ENCODE results near the gene OXER1.

The OXER1 gene

DNA sequence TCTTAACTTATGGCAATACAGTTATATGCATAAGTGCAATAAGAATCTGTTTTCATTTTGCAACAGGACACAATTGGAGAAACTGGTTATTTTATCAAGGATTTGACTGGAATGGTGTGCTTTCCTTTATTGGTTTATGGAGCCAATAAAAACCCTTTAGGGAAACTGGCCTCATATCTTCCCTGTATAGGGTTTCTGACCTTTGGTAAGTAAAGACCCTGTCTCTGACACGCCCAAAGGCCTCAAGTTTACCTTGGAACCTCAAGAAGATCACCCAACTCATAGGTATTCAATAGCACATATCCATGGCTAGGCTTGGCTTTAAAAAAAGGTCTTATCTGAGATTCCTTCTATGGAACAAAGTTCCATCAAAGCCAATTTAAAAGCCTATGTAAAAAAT lies 17.2 kb upstream of the OXER1 start:
- no peak overlapping the region for H3K4me3 ChIP-seq (ENCODE audit: low read depth, low read length)
- DNase-seq (ENCODE audit: low read depth): no peak
- TF ChIP-seq, protein P1, sequence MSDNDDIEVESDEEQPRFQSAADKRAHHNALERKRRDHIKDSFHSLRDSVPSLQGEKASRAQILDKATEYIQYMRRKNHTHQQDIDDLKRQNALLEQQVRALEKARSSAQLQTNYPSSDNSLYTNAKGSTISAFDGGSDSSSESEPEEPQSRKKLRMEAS (IDR thresholded peaks at IDR 0.05; ENCODE audit: low read depth, low read length): no peak
- TF ChIP-seq, protein P2, sequence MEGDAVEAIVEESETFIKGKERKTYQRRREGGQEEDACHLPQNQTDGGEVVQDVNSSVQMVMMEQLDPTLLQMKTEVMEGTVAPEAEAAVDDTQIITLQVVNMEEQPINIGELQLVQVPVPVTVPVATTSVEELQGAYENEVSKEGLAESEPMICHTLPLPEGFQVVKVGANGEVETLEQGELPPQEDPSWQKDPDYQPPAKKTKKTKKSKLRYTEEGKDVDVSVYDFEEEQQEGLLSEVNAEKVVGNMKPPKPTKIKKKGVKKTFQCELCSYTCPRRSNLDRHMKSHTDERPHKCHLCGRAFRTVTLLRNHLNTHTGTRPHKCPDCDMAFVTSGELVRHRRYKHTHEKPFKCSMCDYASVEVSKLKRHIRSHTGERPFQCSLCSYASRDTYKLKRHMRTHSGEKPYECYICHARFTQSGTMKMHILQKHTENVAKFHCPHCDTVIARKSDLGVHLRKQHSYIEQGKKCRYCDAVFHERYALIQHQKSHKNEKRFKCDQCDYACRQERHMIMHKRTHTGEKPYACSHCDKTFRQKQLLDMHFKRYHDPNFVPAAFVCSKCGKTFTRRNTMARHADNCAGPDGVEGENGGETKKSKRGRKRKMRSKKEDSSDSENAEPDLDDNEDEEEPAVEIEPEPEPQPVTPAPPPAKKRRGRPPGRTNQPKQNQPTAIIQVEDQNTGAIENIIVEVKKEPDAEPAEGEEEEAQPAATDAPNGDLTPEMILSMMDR (IDR thresholded peaks at IDR 0.05; ENCODE audit: low read depth, low read length): no peak

DNA sequence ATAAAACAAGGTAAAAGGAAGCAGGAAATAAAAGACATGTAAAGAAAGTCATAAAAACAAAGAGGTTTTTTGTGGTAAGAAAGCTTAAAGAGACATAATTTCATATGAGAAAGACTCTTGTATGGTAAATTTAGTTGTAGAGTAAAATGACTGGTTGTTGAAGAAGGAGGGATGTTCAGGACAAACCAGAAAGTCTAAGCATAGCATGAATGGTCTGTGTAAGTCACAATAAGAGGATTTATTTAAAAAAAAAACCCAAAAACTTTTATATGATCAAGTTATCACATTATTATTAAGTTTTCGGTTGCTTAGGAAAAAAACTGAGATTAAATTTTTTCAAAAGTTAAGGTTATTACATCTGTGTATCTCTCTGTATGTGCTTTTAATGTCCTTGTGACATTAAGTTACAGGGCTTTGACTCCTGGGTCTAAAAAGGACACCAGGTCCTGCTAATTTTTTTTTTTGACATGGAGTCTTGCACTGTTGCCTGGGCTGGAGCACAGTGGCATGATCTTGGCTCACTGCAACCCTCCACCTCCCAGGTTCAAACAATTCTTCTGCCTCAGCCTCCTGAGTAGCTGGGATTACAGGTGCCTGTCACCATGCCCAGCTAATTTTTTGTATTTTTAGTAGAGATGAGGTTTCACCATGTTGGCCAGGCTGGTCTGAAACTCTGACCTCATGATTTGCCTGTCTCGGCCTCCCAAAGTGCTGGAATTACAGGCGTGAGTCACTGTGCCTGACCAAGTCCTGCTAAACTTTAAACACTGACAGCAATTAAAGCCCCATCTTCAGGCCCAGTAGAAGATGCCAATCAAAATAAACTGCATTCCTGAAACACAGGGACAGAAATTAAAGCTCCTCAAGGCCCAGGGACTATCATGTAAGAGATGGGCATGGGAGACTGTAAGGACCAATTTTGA lies 14.2 kb upstream of the OXER1 start:
- H3K4me3 ChIP-seq (ENCODE audit: low read depth, low read length): no peak overlapping the region
- TF ChIP-seq POLR2A (IDR thresholded peaks at IDR 0.05; ENCODE audit: extremely low read depth, insufficient read length) (no peak), MYC (IDR thresholded peaks at IDR 0.05; ENCODE audit: low read depth, low read length) (no peak)
- TF ChIP-seq, protein P2 (IDR thresholded peaks at IDR 0.05; ENCODE audit: low read depth, low read length): no peak
- TF ChIP-seq, protein P1 (IDR thresholded peaks at IDR 0.05; ENCODE audit: low read depth, low read length): no peak
- no peak for DNase-seq (ENCODE audit: low read depth)

DNA sequence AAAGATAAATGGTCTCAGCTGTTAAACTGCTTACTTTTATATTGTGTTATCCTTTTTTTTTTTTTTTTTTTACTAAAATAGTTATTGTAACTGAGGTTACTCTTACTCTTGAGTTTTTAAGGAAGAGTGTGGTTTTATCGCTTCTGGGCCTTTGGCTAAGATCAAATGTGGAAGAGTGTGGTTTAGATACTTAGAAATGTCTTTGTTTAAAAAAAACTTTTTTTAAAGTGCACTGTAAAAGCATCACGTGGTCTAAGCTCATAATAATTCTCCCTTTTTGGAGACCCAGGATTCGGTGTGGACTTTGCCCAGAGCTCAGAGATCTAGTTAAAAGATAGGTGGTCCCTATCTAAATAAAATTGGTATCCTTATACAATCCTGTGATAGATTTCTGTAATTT lies 11.9 kb upstream of the OXER1 start:
- TF ChIP-seq, protein P2 (IDR thresholded peaks at IDR 0.05; ENCODE audit: low read depth, low read length): no peak
- TF ChIP-seq, protein P1 (IDR thresholded peaks at IDR 0.05; ENCODE audit: low read depth, low read length): no peak
- TF ChIP-seq MYC (IDR thresholded peaks at IDR 0.05; ENCODE audit: low read depth, low read length): no peak
- TF ChIP-seq POLR2A (IDR thresholded peaks at IDR 0.05; ENCODE audit: extremely low read depth, insufficient read length): no peak
- no peak for DNase-seq (ENCODE audit: low read depth)
- H3K4me3 ChIP-seq (ENCODE audit: low read depth, low read length): no peak overlapping the region

DNA sequence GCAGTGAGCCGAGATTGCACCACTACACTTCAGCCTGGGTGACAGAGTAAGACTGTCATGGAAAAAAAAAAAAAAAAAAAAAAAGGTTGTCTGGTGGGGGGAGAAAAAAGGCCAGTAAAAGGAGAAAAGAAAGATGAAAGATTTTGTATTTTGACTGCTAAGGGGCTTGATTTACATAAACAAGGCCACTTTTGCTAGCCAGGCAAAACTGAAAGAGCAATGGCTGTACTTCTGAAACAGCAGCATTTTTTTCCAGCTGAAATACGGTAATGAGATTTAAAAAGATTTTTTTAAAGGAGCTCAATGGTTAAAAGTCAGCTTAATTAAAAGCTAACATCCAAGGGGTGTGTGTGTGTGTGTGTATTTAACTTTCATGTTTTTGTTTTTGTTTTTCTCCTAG lies 11.3 kb upstream of the OXER1 start:
- H3K4me3 ChIP-seq (ENCODE audit: low read depth, low read length): no peak overlapping the region
- TF ChIP-seq, protein P1 (IDR thresholded peaks at IDR 0.05; ENCODE audit: low read depth, low read length): no peak
- TF ChIP-seq MYC (IDR thresholded peaks at IDR 0.05; ENCODE audit: low read depth, low read length) (no peak), POLR2A (IDR thresholded peaks at IDR 0.05; ENCODE audit: extremely low read depth, insufficient read length) (no peak)
- TF ChIP-seq, protein P2 (IDR thresholded peaks at IDR 0.05; ENCODE audit: low read depth, low read length): no peak
- no peak for DNase-seq (ENCODE audit: low read depth)

DNA sequence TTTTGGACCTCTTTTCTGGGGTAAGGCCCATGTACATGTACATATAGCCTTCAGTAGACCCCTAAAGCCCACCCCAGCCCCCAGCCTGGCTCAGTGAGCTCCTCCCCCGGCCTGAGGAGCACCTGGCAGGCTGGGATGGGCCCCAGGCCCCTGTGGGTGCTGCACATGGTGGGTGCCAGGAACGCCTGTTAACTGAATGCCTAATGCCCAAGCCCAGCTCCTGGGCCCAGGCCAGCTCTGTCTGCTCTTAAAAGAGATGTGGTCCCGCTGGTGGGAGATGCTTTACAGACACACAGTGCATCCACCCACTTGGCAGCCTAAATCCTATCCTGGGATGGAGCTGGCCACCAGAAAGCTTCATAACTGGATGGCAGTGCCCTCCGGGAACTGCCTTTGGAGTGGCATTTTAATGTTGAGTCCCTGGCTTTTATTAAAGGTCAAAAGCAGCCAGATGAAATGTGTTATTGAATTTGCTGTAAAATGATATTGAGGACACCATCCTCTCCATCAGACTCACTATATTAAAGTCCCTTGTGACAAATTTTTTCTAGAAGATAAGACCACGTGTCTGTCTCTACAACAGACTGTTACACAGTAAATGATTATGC lies 7.7 kb upstream of the OXER1 start:
- TF ChIP-seq, protein P2 (IDR thresholded peaks at IDR 0.05; ENCODE audit: low read depth, low read length): no peak
- H3K4me3 ChIP-seq (ENCODE audit: low read depth, low read length): no peak overlapping the region
- no peak for DNase-seq (ENCODE audit: low read depth)

Data from NB4 (cell line).